Stimulated activated CD4-positive, alpha-beta T cell treated with anti-CD3 and anti-CD28 coated beads, Interleukin-4, amount 100 ng/mL, for 4 hours (primary cell): ENCODE results near the gene EIF3F.

Experiments
- DNase-seq, 2 experiments: peaks; one replicate each; pipeline ENCODE4 v3.0.0-alpha.2; 2020

Gene EIF3F

GRCh38 chr11:8040261-8040920, 53.3 kb downstream of the EIF3F start:
- no peak for DNase-seq

- no peak for DNase-seq
These were observed 53.8 kb downstream of the EIF3F start for GRCh38 chr11:8040921-8041285.

GRCh38 chr11:8041576-8041975, 54.4 kb downstream of the EIF3F start:
- DNase-seq, result no peak

GRCh38 chr11:8043756-8044155, 56.6 kb downstream of the EIF3F start:
- DNase-seq, result no peak

GRCh38 chr11:8045839-8046238, 58.7 kb downstream of the EIF3F start:
- no peak for DNase-seq

- DNase-seq, result no peak
These were observed 60.2 kb downstream of the EIF3F start for GRCh38 chr11:8047382-8047781.

GRCh38 chr11:8049084-8049483, 61.9 kb downstream of the EIF3F start:
- DNase-seq, result no peak
